Nephron progenitor cell (in vitro differentiated cells): ENCODE measurements around the gene EPS8.
A peak's percentile ranks its signal among the peaks of the same experiment; 100 is the strongest.

Experiments
- DNase-seq: peaks from one replicate; pipeline ENCODE4 v3.0.0; 2021
- H3K27ac Mint-ChIP-seq: 2 replicates; pipeline ENCODE4 v1.8.0; 2021; ENCODE audit warnings: mild to moderate bottlenecking, moderate library complexity, mixed read lengths
- H3K27me3 Mint-ChIP-seq: 2 replicates; pipeline ENCODE4 v1.8.0; 2021; ENCODE audit warnings: mild to moderate bottlenecking, low read depth, mixed read lengths; ENCODE audit not compliant: poor library complexity
- H3K36me3 Mint-ChIP-seq: 2 replicates; pipeline ENCODE4 v1.8.0; 2021; ENCODE audit warnings: low read depth, mixed read lengths
- H3K4me1 Mint-ChIP-seq: 2 replicates; pipeline ENCODE4 v1.8.0; 2021; ENCODE audit warnings: mixed read lengths
- H3K4me3 Mint-ChIP-seq: 2 replicates; pipeline ENCODE4 v1.8.0; 2021; ENCODE audit warnings: mild to moderate bottlenecking, moderate library complexity, mixed read lengths
- H3K9me3 Mint-ChIP-seq: 2 replicates; pipeline ENCODE4 v1.8.0; 2021; ENCODE audit warnings: mild to moderate bottlenecking, moderate library complexity, mixed read lengths
- CTCF ChIP-seq: fragments of 200-600 bp; sonication (generic); IDR thresholded peaks from 2 replicates; pipeline ENCODE4 v1.5.0; 2021; ENCODE audit warnings: antibody characterized with exemption

The EPS8 gene

GRCh38 chr12:15738438-15739015, 50.7 kb downstream of the EPS8 start:
- H3K4me3 Mint-ChIP-seq: no peak overlapping the region
- no peaks in the 10 kb centered on the region for H3K4me1 Mint-ChIP-seq
- no peaks in the 10 kb centered on the region for H3K36me3 Mint-ChIP-seq
- no peaks in the 10 kb centered on the region for H3K27me3 Mint-ChIP-seq
- H3K27ac Mint-ChIP-seq: no peak overlapping the region
- no peak for TF ChIP-seq CTCF
- peaks cover 19% of the 10 kb centered on the region for H3K9me3 Mint-ChIP-seq
- DNase-seq: no peak

- no peak for TF ChIP-seq CTCF
- H3K27ac Mint-ChIP-seq: no peak overlapping the region
These were observed 53.2 kb downstream of the EPS8 start for GRCh38 chr12:15735837-15736615.

DNA sequence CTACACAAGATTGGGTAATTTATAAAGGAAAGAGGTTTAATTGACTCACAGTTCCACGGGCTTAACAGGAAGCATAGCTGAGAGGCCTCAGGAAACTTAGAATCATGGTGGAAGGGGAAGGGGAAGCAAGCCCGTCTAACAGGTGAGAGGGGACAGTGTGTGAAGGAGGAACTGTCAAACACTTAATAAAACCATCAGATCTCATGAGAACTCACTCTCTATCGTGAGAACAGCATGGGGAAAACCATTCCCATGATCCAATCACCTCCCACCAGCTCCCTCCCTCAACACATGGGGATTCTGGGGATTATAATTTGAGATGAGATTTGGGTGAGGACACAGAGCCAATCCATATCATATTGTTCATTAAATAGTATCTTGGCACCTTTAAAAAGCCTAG, 56.1 kb downstream of the EPS8 start:
- no peak for DNase-seq
- no peak for TF ChIP-seq CTCF
- H3K4me3 Mint-ChIP-seq: no peak overlapping the region
- H3K36me3 Mint-ChIP-seq: peaks cover 5% of the 10 kb centered on the region
- peak overlapping the region; percentile 8 for H3K27ac Mint-ChIP-seq
- no peaks in the 10 kb centered on the region for H3K4me1 Mint-ChIP-seq
- no peaks in the 10 kb centered on the region for H3K27me3 Mint-ChIP-seq
- H3K9me3 Mint-ChIP-seq: peaks cover 5% of the 10 kb centered on the region

More at GRCh38 chr12:15735837-15736615, 53.2 kb downstream of the EPS8 start:
- no peaks in the 10 kb centered on the region for H3K4me1 Mint-ChIP-seq
- no peaks in the 10 kb centered on the region for H3K27me3 Mint-ChIP-seq
- no peak for DNase-seq
- no peaks in the 10 kb centered on the region for H3K36me3 Mint-ChIP-seq
- no peak overlapping the region for H3K4me3 Mint-ChIP-seq
- peaks cover 1% of the 10 kb centered on the region for H3K9me3 Mint-ChIP-seq

DNA sequence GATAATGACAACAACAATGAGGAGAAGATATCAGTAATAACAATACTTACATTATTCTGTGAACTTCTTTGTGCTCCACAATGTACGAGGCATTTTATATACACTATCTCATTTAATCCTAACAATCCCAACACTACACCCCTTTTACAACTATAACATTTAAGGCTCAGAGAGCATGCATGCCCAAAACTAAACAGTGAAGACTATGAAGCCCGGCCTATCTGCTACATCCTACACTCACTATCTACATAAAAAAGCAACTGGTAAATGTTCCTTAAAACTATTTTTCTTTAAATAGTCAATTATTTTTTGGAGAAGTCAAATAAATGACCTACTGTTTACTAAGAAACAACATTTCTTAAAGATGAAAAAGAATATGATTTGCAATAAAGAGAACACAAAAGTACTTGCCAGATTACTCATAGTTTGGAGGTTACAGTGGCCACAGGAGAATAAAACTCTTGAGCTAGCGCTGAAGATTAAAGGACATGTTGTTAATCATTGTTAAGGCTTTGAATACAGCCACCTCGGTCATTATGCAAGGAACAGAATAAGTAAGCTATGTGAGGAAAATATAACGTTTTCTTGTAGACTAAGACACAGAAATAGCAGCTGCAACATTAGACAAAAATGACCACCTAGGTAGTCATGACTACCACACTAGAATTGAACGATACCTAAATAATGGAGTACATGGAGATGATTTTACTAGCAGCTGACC, 56.7 kb downstream of the EPS8 start:
- DNase-seq: no peak
- H3K27ac Mint-ChIP-seq: no peak overlapping the region
- no peak overlapping the region for H3K4me3 Mint-ChIP-seq
- H3K4me1 Mint-ChIP-seq: no peaks in the 10 kb centered on the region
- H3K27me3 Mint-ChIP-seq: no peaks in the 10 kb centered on the region
- TF ChIP-seq CTCF: no peak
- peaks cover 5% of the 10 kb centered on the region for H3K36me3 Mint-ChIP-seq
- H3K9me3 Mint-ChIP-seq: peaks cover 5% of the 10 kb centered on the region

DNA sequence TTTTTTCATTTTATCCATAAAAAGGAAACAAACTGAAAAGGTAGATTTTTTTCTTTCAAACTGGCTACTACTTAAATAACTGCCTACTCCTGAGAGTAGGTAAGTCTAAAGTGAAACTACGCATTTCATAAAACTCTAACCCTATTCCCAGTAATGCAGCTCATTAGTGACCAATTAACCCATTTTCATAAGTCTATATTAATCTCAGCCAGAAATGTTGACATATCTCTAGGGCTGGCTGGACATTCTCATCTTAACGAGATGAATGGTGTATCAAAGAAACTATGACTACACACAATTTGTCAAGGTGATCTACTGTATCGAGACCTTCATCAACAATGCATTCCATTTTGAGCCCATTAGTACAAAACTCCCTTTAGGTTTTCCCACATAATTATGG, 57.2 kb downstream of the EPS8 start:
- H3K4me1 Mint-ChIP-seq: no peaks in the 10 kb centered on the region
- H3K27me3 Mint-ChIP-seq: no peaks in the 10 kb centered on the region
- TF ChIP-seq CTCF: no peak

More for the DNA sequence above, 57.2 kb downstream of the EPS8 start:
- peaks cover 5% of the 10 kb centered on the region for H3K36me3 Mint-ChIP-seq
- no peak for DNase-seq
- peaks cover 5% of the 10 kb centered on the region for H3K9me3 Mint-ChIP-seq
- H3K4me3 Mint-ChIP-seq: no peak overlapping the region
- no peak overlapping the region for H3K27ac Mint-ChIP-seq
